IPS-NIHi7 (cell line): ENCODE data around the gene CSNK1G3.
"Not testable (repeated sequence)": the region's sequence is repeated elsewhere in the genome, so short reads cannot be mapped to it uniquely, and the experiment has no call there.

Experiments used
- DNase-seq: peaks from one replicate; pipeline ENCODE4 v3.0.0; 2012; ENCODE audit warnings: mixed read lengths; ENCODE audit errors: extremely low spot score

CSNK1G3 gene

GRCh38 chr5:123559434-123559775 is 47.4 kb downstream of the CSNK1G3 start:
- DNase-seq = no peak

GRCh38 chr5:123561230-123561629 is 49.3 kb downstream of the CSNK1G3 start:
- DNase-seq = no peak

GRCh38 chr5:123571927-123572326 is 60.0 kb downstream of the CSNK1G3 start:
- DNase-seq = no peak

GRCh38 chr5:123578390-123578789 is 66.4 kb downstream of the CSNK1G3 start:
- no peak for DNase-seq

GRCh38 chr5:123579410-123579809 is 67.4 kb downstream of the CSNK1G3 start:
- no peak for DNase-seq

- peak; percentile 8 for DNase-seq
Observed at GRCh38 chr5:123582550-123583285, 70.7 kb downstream of the CSNK1G3 start.

- no peak for DNase-seq
Observed at GRCh38 chr5:123585871-123586270, 73.9 kb downstream of the CSNK1G3 start.

- no peak for DNase-seq
Observed at GRCh38 chr5:123594434-123594833, 82.5 kb downstream of the CSNK1G3 start.

GRCh38 chr5:123597018-123597417 is 85.0 kb downstream of the CSNK1G3 start:
- DNase-seq = no peak

GRCh38 chr5:123598028-123598689 is 86.2 kb downstream of the CSNK1G3 start:
- no peak for DNase-seq

GRCh38 chr5:123599171-123599570 is 87.2 kb downstream of the CSNK1G3 start:
- DNase-seq = no peak

GRCh38 chr5:123601610-123602009 is 89.6 kb downstream of the CSNK1G3 start:
- DNase-seq = no peak

- DNase-seq = no peak
Observed at GRCh38 chr5:123605822-123606221, 93.8 kb downstream of the CSNK1G3 start.

GRCh38 chr5:123610209-123610608 is 98.2 kb downstream of the CSNK1G3 start:
- DNase-seq = no peak

GRCh38 chr5:123610665-123611405 is 98.9 kb downstream of the CSNK1G3 start:
- DNase-seq = peak; percentile 25

- no peak for DNase-seq
Observed at GRCh38 chr5:123611406-123611709, 99.4 kb downstream of the CSNK1G3 start.

- no peak for DNase-seq
Observed at GRCh38 chr5:123617561-123617960, 105.6 kb downstream of the CSNK1G3 start.

GRCh38 chr5:123626051-123626450 is 114.1 kb downstream of the CSNK1G3 start:
- no peak for DNase-seq

- no peak for DNase-seq
Observed at GRCh38 chr5:123628860-123629544, 117.0 kb downstream of the CSNK1G3 start.

GRCh38 chr5:123636006-123636405 is 124.0 kb downstream of the CSNK1G3 start:
- no peak for DNase-seq

GRCh38 chr5:123637028-123637427 is 125.1 kb downstream of the CSNK1G3 start:
- not testable (repeated sequence) for DNase-seq

GRCh38 chr5:123639244-123639643 is 127.3 kb downstream of the CSNK1G3 start:
- DNase-seq = no peak
